CD4-positive, CD25-positive, alpha-beta regulatory T cell (primary cell): ENCODE results near the gene MYO3B. TPM values are rescaled to one million over a fixed set of nuclear protein-coding genes. Genes with fewer than 3 reads are reported as not detected.

Source experiments
- ATAC-seq, 2 donors: fragments of 150-1000 bp; cut with Tn5 transposase; one replicate each; pipeline ENCODE4 v1.10.0; 2021; ENCODE audit warnings: low read depth in 2 of 2, moderate number of reproducible peaks in 2 of 2, moderate library complexity in 1 of 2
- DNase-seq, 3 donors: peaks; one replicate each; pipeline versions ENCODE4 v3.0.0 to v3.0.0-alpha.2; 2012 to 2022; ENCODE audit warnings: mixed read lengths in 1 of 3
- H3K27ac ChIP-seq: one replicate; pipeline ENCODE4 v1.7.0; 2013; ENCODE audit warnings: mild to moderate bottlenecking, low read length; ENCODE audit not compliant: insufficient read depth, poor library complexity, severe bottlenecking
- H3K27me3 ChIP-seq: one replicate; pipeline ENCODE4 v1.7.0; 2013; ENCODE audit warnings: low read length; ENCODE audit not compliant: control insufficient read depth, insufficient read depth
- H3K36me3 ChIP-seq: one replicate; pipeline ENCODE4 v1.7.0; 2013; ENCODE audit warnings: mild to moderate bottlenecking, low read length, moderate library complexity; ENCODE audit not compliant: control insufficient read depth, insufficient read depth
- H3K4me1 ChIP-seq: 2 replicates; pipeline ENCODE4 v1.7.0; 2013; ENCODE audit warnings: mild to moderate bottlenecking, low read length; ENCODE audit not compliant: insufficient read depth, control insufficient read depth, poor library complexity, severe bottlenecking
- H3K4me3 ChIP-seq: one replicate; pipeline ENCODE4 v1.7.0; 2013; ENCODE audit warnings: low read depth, mild to moderate bottlenecking, low read length, moderate library complexity
- H3K9me3 ChIP-seq, 2 experiments: 1 replicate in 1 of 2; 2 replicates in 1 of 2; pipeline ENCODE4 v1.7.0; 2013; ENCODE audit warnings: low read length in 2 of 2, mild to moderate bottlenecking in 1 of 2, moderate library complexity in 1 of 2; ENCODE audit not compliant: control insufficient read depth in 2 of 2
- H3K27ac Mint-ChIP-seq, 3 donors: one replicate each; pipeline ENCODE4 v1.8.0; 2020 to 2022; ENCODE audit warnings: mild to moderate bottlenecking in 3 of 3, mixed read lengths in 3 of 3, moderate library complexity in 2 of 3
- H3K27me3 Mint-ChIP-seq: one replicate; pipeline ENCODE4 v1.8.0; 2022; ENCODE audit warnings: mild to moderate bottlenecking, mixed read lengths
- H3K36me3 Mint-ChIP-seq: one replicate; pipeline ENCODE4 v1.8.0; 2020; ENCODE audit warnings: mixed read lengths
- H3K4me1 Mint-ChIP-seq, 4 donors: one replicate each; pipeline ENCODE4 v1.8.0; 2020 to 2022; ENCODE audit warnings: mixed read lengths in 4 of 4, mild to moderate bottlenecking in 1 of 4
- H3K4me3 Mint-ChIP-seq, 4 donors: one replicate each; pipeline ENCODE4 v1.8.0; 2020 to 2022; ENCODE audit warnings: mild to moderate bottlenecking in 4 of 4, mixed read lengths in 4 of 4, moderate library complexity in 3 of 4
- H3K9me3 Mint-ChIP-seq, 7 donors: one replicate each; pipeline ENCODE4 v1.8.0; 2020 to 2022; ENCODE audit warnings: mixed read lengths in 7 of 7, mild to moderate bottlenecking in 3 of 7, moderate library complexity in 2 of 7
- polyA plus RNA-seq, 4 donors: library from polyadenylated mRNA; unstranded; fragments of 300-500 nt; fragmentation: Illumina TruSeq; gene quantifications; one replicate each; pipeline ENCODE4 v1.2.3, GENCODE V29; 2021
- total RNA-seq: library from RNA; stranded (reverse); gene quantifications from one replicate; pipeline ENCODE4 v1.2.3, GENCODE V29; 2022

Gene MYO3B
- total and polyA plus RNA-seq, 5 donors from 2014 or later = not detected

- H3K4me1 ChIP-seq = no peaks in the 10 kb centered on the region
- Mint-ChIP-seq H3K27me3 (peaks cover 15% of the 10 kb centered on the region), H3K27ac (no peak overlapping the region), H3K4me1 (no peaks in the 10 kb centered on the region), H3K9me3 (peaks cover 0 to 8% (median 3%) of the 10 kb centered on the region in 7 donors), H3K36me3 (no peaks in the 10 kb centered on the region), H3K4me3 (no peak overlapping the region)
- DNase-seq = no peak
- no peak overlapping the region for H3K27ac ChIP-seq
- no peak overlapping the region for H3K4me3 ChIP-seq
- no peak for ATAC-seq
- no peaks in the 10 kb centered on the region for H3K27me3 ChIP-seq
- H3K9me3 ChIP-seq = no peaks in the 10 kb centered on the region
- no peaks in the 10 kb centered on the region for H3K36me3 ChIP-seq
Measured at GRCh38 chr2:170249761-170250160, 71.8 kb downstream of the MYO3B start.

DNA sequence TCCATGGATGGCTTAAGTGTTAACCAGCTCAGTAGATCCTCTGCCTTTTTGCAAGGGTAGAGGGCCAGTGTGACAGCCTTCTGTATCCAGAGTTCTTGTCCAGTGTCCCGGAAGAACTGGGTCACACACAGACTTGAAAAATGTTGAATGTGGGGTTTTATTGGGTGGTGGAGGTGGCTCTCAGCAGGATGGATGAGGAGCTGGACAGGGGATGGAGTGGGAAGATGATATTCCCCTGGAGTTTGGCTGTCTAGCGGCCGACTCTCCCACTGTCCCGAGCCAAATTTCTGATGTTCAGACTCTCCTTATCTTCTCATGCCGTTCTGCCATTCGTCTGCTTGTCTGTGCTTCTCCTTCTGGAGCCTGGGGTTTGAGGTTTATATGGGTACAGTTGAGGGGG, 72.6 kb downstream of the MYO3B start:
- Mint-ChIP-seq H3K9me3 (peaks cover 0 to 8% (median 3%) of the 10 kb centered on the region in 7 donors), H3K4me1 (no peaks in the 10 kb centered on the region), H3K36me3 (no peaks in the 10 kb centered on the region), H3K4me3 (no peak overlapping the region), H3K27me3 (peaks cover 11% of the 10 kb centered on the region), H3K27ac (no peak overlapping the region)
- H3K27me3 ChIP-seq = no peaks in the 10 kb centered on the region
- H3K4me1 ChIP-seq = no peaks in the 10 kb centered on the region
- H3K36me3 ChIP-seq = no peaks in the 10 kb centered on the region
- no peak overlapping the region for H3K27ac ChIP-seq
- no peaks in the 10 kb centered on the region for H3K9me3 ChIP-seq
- H3K4me3 ChIP-seq = no peak overlapping the region
- DNase-seq = no peak
- no peak for ATAC-seq

DNA sequence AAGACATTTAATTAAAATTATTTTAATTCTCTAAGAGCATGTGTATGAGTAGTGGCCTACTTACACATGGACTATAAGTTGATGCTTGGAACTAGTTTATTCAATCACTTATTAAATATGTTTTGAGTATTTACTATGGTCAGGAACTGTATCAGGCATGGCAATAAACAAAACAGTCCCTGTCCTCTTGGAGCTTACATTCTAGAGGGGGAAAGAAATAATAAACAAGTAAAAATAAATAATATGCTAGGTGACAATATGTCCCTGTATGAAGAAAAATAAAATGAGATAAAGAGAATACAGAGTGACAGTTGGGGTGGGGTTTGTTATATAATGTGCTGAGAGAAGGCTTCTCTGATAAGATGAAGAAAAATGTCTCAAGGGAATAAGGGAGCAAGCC, 74.5 kb downstream of the MYO3B start:
- Mint-ChIP-seq H3K36me3 (no peaks in the 10 kb centered on the region), H3K4me3 (no peak overlapping the region), H3K4me1 (no peaks in the 10 kb centered on the region), H3K9me3 (peaks cover 0 to 8% (median 3%) of the 10 kb centered on the region in 7 donors), H3K27ac (no peak overlapping the region), H3K27me3 (peaks cover 11% of the 10 kb centered on the region)
- ATAC-seq (no peak), DNase-seq (no peak)
- Histone ChIP-seq H3K4me3 (no peak overlapping the region), H3K27ac (no peak overlapping the region), H3K4me1 (no peaks in the 10 kb centered on the region), H3K9me3 (no peaks in the 10 kb centered on the region), H3K27me3 (no peaks in the 10 kb centered on the region), H3K36me3 (no peaks in the 10 kb centered on the region)

GRCh38 chr2:170253721-170254230, 75.8 kb downstream of the MYO3B start:
- Histone ChIP-seq H3K4me3 (no peak overlapping the region), H3K27ac (no peak overlapping the region), H3K9me3 (no peaks in the 10 kb centered on the region), H3K27me3 (no peaks in the 10 kb centered on the region), H3K36me3 (no peaks in the 10 kb centered on the region), H3K4me1 (no peaks in the 10 kb centered on the region)
- Mint-ChIP-seq H3K27ac (no peak overlapping the region), H3K36me3 (no peaks in the 10 kb centered on the region), H3K4me1 (no peaks in the 10 kb centered on the region), H3K4me3 (no peak overlapping the region), H3K27me3 (peaks cover 5% of the 10 kb centered on the region), H3K9me3 (peaks cover 0 to 8% (median 4%) of the 10 kb centered on the region in 7 donors)
- ATAC-seq (no peak), DNase-seq (no peak)

- H3K4me3 ChIP-seq = no peak overlapping the region
- no peaks in the 10 kb centered on the region for H3K27me3 ChIP-seq
- H3K27ac ChIP-seq = no peak overlapping the region
- Mint-ChIP-seq H3K27ac (no peak overlapping the region), H3K4me1 (no peaks in the 10 kb centered on the region), H3K4me3 (no peak overlapping the region), H3K9me3 (peaks cover 0 to 8% (median 4%) of the 10 kb centered on the region in 7 donors), H3K27me3 (peaks cover 5% of the 10 kb centered on the region), H3K36me3 (no peaks in the 10 kb centered on the region)
- DNase-seq (no peak), ATAC-seq (no peak)
- H3K9me3 ChIP-seq = no peaks in the 10 kb centered on the region
- H3K36me3 ChIP-seq = no peaks in the 10 kb centered on the region
- no peaks in the 10 kb centered on the region for H3K4me1 ChIP-seq
Measured at GRCh38 chr2:170254293-170254732, 76.4 kb downstream of the MYO3B start.

GRCh38 chr2:170255137-170255536, 77.2 kb downstream of the MYO3B start:
- Histone ChIP-seq H3K4me1 (no peaks in the 10 kb centered on the region), H3K27me3 (no peaks in the 10 kb centered on the region), H3K27ac (no peak overlapping the region), H3K4me3 (no peak overlapping the region), H3K36me3 (no peaks in the 10 kb centered on the region), H3K9me3 (no peaks in the 10 kb centered on the region)
- Mint-ChIP-seq H3K36me3 (no peaks in the 10 kb centered on the region), H3K4me3 (no peak overlapping the region), H3K9me3 (peaks cover 2 to 10% (median 6%) of the 10 kb centered on the region in 7 donors), H3K4me1 (no peaks in the 10 kb centered on the region), H3K27me3 (peaks cover 5% of the 10 kb centered on the region), H3K27ac (no peak overlapping the region)
- ATAC-seq = no peak
- DNase-seq = no peak

DNA sequence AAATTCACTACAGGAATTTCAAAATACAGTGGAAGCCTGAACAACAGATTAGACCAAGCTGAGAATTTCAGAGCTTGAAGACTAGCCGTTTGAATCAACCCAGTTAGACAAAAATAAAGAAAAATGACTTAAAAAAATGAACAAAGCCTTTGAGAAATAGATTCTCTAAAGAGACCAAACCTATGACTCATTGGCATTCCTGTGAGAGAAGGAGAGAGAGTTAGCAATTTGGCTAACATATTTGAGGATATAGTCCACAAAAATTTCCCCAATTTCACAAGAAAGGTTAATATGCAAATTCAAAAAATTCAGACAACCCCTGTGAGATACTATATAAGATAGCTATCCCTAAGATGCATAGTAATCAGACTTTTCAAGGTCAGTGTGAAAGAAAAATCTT, 78.0 kb downstream of the MYO3B start:
- no peak overlapping the region for H3K27ac Mint-ChIP-seq
- H3K36me3 Mint-ChIP-seq = no peaks in the 10 kb centered on the region
- no peaks in the 10 kb centered on the region for H3K4me1 Mint-ChIP-seq
- DNase-seq = no peak
- H3K27ac ChIP-seq = no peak overlapping the region
- H3K4me1 ChIP-seq = no peaks in the 10 kb centered on the region
- no peak for ATAC-seq
- H3K9me3 ChIP-seq = no peaks in the 10 kb centered on the region
- H3K4me3 ChIP-seq = no peak overlapping the region
- H3K36me3 ChIP-seq = no peaks in the 10 kb centered on the region
- no peak overlapping the region for H3K4me3 Mint-ChIP-seq
- no peaks in the 10 kb centered on the region for H3K27me3 ChIP-seq
- peaks cover 2% of the 10 kb centered on the region for H3K27me3 Mint-ChIP-seq
- peaks cover 2 to 12% (median 8%) of the 10 kb centered on the region in 7 donors for H3K9me3 Mint-ChIP-seq

DNA sequence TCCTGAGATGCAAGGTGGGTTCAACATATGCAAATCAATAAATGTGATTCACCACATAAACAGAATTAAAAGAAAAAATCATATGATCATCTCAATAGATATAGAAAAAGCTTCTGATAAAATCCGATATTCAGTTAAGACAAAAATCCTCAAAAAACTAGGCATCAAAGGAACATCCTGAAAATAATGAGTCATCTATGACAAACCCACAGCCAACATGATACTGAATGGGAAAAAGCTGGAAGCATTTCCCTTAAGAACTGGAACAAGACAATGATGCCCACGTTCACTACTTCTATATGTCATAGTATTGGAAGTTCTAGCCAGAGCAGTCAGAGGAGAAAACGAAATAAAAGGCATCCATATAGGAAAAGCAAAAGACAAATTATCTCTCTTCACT, 80.4 kb downstream of the MYO3B start:
- Histone ChIP-seq H3K4me1 (no peaks in the 10 kb centered on the region), H3K4me3 (no peak overlapping the region), H3K9me3 (no peaks in the 10 kb centered on the region), H3K27ac (no peak overlapping the region), H3K27me3 (no peaks in the 10 kb centered on the region), H3K36me3 (no peaks in the 10 kb centered on the region)
- H3K4me1 Mint-ChIP-seq = no peaks in the 10 kb centered on the region
- H3K27ac Mint-ChIP-seq = no peak overlapping the region
- H3K36me3 Mint-ChIP-seq = no peaks in the 10 kb centered on the region
- DNase-seq = no peak
- H3K4me3 Mint-ChIP-seq = no peak overlapping the region
- ATAC-seq = no peak
- peaks cover 4% of the 10 kb centered on the region for H3K27me3 Mint-ChIP-seq
- peaks cover 0 to 11% (median 7%) of the 10 kb centered on the region in 7 donors for H3K9me3 Mint-ChIP-seq
